ENCODE data around the gene XPNPEP1.

DNA sequence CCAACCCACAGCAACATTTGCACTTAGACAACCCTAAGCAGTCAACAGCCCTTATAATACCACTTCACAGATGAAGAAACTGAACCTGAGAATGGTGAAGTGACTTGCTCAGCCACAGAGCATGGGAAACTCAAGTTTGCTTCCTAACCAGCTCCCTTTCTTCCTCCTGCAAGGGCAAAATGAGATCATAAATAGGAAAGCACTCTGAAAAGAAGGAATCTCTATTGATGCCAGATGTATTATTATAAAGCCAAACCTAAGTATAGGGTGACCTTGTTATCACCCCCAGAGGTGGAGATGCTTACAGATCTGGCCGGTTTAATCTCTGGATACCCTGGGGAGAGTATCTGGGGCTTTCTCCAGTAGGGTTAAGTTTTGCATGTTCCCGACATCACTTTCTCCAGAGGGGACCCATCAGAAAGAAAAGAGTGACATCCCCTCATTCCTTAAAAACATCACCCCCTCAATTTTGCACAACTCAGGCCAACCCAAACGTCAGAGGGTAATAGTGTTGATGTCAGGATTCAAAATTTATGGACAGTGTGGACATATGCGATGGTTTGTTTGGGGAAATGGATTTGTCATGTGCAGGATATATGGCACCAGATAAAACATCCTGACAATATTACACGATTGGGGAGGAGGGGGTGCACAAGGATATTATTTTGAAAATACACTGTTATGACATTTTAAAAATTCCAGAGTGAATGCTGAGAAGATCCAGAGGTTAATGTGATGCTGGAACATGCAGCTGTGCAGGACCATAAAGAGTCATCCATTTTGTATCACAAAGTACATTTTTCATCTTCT is 24.0 kb upstream of the XPNPEP1 start:
- TF ChIP-seq, protein P1, sequence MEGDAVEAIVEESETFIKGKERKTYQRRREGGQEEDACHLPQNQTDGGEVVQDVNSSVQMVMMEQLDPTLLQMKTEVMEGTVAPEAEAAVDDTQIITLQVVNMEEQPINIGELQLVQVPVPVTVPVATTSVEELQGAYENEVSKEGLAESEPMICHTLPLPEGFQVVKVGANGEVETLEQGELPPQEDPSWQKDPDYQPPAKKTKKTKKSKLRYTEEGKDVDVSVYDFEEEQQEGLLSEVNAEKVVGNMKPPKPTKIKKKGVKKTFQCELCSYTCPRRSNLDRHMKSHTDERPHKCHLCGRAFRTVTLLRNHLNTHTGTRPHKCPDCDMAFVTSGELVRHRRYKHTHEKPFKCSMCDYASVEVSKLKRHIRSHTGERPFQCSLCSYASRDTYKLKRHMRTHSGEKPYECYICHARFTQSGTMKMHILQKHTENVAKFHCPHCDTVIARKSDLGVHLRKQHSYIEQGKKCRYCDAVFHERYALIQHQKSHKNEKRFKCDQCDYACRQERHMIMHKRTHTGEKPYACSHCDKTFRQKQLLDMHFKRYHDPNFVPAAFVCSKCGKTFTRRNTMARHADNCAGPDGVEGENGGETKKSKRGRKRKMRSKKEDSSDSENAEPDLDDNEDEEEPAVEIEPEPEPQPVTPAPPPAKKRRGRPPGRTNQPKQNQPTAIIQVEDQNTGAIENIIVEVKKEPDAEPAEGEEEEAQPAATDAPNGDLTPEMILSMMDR (IDR thresholded peaks at IDR 0.05; ENCODE audit: low read depth, low read length, poor library complexity, severe bottlenecking), result no peak
- TF ChIP-seq EZH2phosphoT487 (IDR thresholded peaks at IDR 0.05; ENCODE audit: borderline replicate concordance, low read length), result no peak

Data from DOHH2 (cell line).